ENCODE results near the gene LRIT2. TPM values are rescaled to one million over a fixed set of nuclear protein-coding genes. Genes with fewer than 3 reads are reported as not detected.
"Not testable (repeated sequence)": the region's sequence is repeated elsewhere in the genome, so short reads cannot be mapped to it uniquely, and the experiment has no call there.

LRIT2 gene
- total RNA-seq, 1 experiment from 2014 or later: not detected

DNA sequence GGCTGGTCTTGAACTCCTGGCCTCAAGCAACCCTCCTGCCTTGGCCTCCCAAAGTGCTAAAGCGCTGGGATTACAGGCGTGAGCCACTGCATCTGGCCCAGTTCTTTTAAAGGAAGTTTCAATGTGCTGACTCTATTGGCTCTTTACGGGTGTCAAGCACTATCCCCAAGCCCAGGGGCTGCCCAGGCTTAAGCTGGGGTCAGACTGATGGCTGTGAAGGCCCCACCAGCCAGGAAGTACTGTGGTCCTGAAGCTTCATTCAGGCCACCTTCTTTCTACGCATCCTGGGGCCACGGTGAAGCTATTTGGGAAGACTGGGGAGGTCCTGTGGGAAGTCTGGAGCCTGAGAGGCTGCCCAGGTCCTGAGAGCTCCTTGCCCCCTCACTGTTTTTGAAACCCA lies 43.7 kb downstream of the LRIT2 start:
- no peak for DNase-seq (ENCODE audit: low read depth)

- not testable (repeated sequence) for DNase-seq (ENCODE audit: low read depth)
These were observed 45.0 kb downstream of the LRIT2 start for GRCh38 chr10:84180386-84180785.

GRCh38 chr10:84179059-84179710 lies 46.2 kb downstream of the LRIT2 start:
- DNase-seq (ENCODE audit: low read depth): peak; percentile 17

- DNase-seq (ENCODE audit: low read depth): no peak
These were observed 47.2 kb downstream of the LRIT2 start for GRCh38 chr10:84178160-84178609.

DNA sequence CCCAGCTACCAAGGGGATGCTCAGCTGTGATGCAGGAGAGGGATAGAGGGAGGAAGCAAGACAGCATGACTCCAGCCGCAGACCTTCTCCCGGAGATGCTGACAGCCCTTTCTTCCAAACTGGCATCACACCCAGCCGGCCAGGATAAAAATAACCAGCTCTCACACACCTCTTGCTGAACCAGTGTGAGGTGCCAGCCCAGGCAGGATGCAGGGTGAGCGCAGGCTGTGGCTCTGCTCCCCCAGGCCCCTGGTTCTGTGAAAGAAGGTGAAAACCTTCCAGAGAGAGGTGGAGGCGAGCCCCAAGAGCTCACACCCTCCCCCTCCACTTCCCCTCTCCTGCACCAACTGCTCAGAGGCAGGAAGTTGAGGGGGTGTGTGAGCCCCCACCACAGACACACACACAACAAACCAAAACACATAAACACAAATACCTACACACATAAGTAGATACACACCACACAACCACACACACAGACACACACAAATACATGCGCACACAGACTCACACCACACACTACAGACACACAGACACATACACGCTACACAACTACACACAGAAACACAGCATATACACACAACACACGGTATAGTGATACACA lies 47.7 kb downstream of the LRIT2 start:
- DNase-seq (ENCODE audit: low read depth): no peak

- no peak for DNase-seq (ENCODE audit: low read depth)
These were observed 48.4 kb downstream of the LRIT2 start for GRCh38 chr10:84176836-84177474.

- DNase-seq (ENCODE audit: low read depth): no peak
These were observed 49.0 kb downstream of the LRIT2 start for GRCh38 chr10:84176351-84176750.

GRCh38 chr10:84175436-84175835 lies 49.9 kb downstream of the LRIT2 start:
- DNase-seq (ENCODE audit: low read depth): no peak

- no peak for DNase-seq (ENCODE audit: low read depth)
These were observed 51.8 kb downstream of the LRIT2 start, which contains the start of gene GPR15LG for GRCh38 chr10:84173501-84173929. TSS of gene GPR15LG (plus strand) at chr10:84173801. CDS start at chr10:84173852, 51 bp downstream.

GRCh38 chr10:84172467-84173356 lies 52.6 kb downstream of the LRIT2 start:
- no peak for DNase-seq (ENCODE audit: low read depth)

DNA sequence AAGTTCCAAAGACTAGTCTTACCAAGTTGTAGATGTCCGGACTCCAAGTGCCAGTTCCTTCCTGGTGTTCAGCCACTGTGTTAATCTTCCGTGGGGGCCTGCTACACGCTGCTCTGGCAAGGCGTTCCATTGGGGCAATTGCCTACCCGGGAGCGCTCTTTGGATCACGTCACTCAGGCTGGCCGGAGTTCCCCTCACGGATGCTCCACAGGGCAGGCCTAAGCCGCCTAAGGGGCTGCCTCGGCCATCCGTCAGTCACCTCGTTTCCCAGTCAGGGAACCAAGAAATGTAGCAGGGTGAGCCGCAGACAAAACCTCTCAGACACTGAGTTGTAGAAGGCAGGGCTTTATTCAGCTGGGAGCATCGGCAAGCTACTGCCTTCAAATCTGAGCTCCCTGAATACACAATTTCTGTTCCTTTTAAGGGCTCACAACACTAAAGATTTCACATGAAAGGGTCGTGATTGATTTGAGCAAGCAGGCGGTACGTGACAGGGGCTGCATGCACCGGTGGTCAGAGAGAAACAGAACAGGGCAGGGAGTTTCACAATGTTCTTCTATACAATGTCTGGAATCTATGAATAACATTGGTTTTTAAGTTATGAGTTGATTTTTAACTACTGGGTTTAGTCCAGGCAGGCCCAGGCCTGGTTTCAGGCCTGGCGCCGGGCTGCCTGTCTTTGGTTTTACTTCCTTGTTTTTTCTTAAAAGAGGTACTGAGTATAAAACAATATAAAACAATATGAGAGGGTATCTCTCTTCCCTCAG lies 53.5 kb downstream of the LRIT2 start:
- not testable (repeated sequence) for DNase-seq (ENCODE audit: low read depth)

GRCh38 chr10:84171237-84171636 lies 54.1 kb downstream of the LRIT2 start:
- not testable (repeated sequence) for DNase-seq (ENCODE audit: low read depth)

Other genes with a start within 250 kb of the LRIT2 start
- gene GHITM, start 86.0 kb downstream of the LRIT2 start, total RNA-seq (2014; rRNA removed; shearing (Covaris generic)): 171 and 179 TPM in 2 replicates
- gene GPR15LG, start 51.7 kb downstream of the LRIT2 start, total RNA-seq (2014; rRNA removed; shearing (Covaris generic)): not detected in 2 replicates
- gene CDHR1, start 31.0 kb downstream of the LRIT2 start, total RNA-seq (2014; rRNA removed; shearing (Covaris generic)): not detected in 2 replicates
- gene LRIT1, start 16.0 kb upstream of the LRIT2 start, total RNA-seq (2014; rRNA removed; shearing (Covaris generic)): not detected in 2 replicates
- not detected in 2 replicates for gene RGR, start 19.5 kb upstream of the LRIT2 start, total RNA-seq (2014; rRNA removed; shearing (Covaris generic))
- gene CCSER2, start 103.0 kb upstream of the LRIT2 start, total RNA-seq (2014; rRNA removed; shearing (Covaris generic)): 10.4 and 11.5 TPM in 2 replicates